Stimulated activated effector memory CD8-positive, alpha-beta T cell treated with anti-CD3 and anti-CD28 coated beads, Interleukin-12 subunit alpha, Interleukin-12 subunit beta, amount 100 ng/mL, for 72 hours (primary cell): ENCODE data around the gene ZNF277.

Source experiments
- ATAC-seq: fragments of 150-1000 bp; cut with Tn5 transposase; 2 replicates; pipeline ENCODE4 v1.10.0; 2021
- DNase-seq, 2 donors: peaks; one replicate each; pipeline ENCODE4 v3.0.0; 2021 to 2022; ENCODE audit warnings: low spot score in 2 of 2
- H3K27ac Mint-ChIP-seq: one replicate; pipeline ENCODE4 v1.8.0; 2022; ENCODE audit warnings: mild to moderate bottlenecking, mixed read lengths
- H3K36me3 Mint-ChIP-seq: one replicate; pipeline ENCODE4 v1.8.0; 2022; ENCODE audit warnings: mild to moderate bottlenecking, mixed read lengths
- H3K4me1 Mint-ChIP-seq: one replicate; pipeline ENCODE4 v1.8.0; 2022; ENCODE audit warnings: mixed read lengths
- H3K4me3 Mint-ChIP-seq: one replicate; pipeline ENCODE4 v1.8.0; 2022; ENCODE audit warnings: mild to moderate bottlenecking, mixed read lengths
- H3K9me3 Mint-ChIP-seq: one replicate; pipeline ENCODE4 v1.8.0; 2022; ENCODE audit warnings: mixed read lengths

ZNF277 gene

DNA sequence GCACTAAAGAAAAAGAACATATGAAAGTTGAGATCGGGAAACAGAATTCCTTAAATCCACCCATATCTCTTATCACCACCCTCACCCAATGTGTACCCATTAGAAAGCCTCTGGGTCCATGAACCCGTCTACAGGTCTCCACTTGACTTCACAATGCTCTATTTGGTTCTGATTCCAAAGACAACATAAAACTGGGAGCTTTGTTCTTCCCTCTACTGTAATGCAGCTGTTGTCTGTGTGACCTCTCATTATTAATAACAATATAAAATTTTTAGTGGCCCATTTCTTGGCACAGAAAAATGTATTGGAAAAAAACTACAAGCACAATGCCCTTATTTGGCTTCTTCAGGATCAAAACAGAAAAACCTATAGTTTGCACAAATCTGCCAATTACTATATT is 30.3 kb upstream of the ZNF277 start:
- DNase-seq = no peak
- Mint-ChIP-seq H3K4me3 (no peak overlapping the region), H3K36me3 (no peaks in the 10 kb centered on the region), H3K9me3 (no peaks in the 10 kb centered on the region), H3K4me1 (no peaks in the 10 kb centered on the region), H3K27ac (no peak overlapping the region)
- no peak for ATAC-seq

DNA sequence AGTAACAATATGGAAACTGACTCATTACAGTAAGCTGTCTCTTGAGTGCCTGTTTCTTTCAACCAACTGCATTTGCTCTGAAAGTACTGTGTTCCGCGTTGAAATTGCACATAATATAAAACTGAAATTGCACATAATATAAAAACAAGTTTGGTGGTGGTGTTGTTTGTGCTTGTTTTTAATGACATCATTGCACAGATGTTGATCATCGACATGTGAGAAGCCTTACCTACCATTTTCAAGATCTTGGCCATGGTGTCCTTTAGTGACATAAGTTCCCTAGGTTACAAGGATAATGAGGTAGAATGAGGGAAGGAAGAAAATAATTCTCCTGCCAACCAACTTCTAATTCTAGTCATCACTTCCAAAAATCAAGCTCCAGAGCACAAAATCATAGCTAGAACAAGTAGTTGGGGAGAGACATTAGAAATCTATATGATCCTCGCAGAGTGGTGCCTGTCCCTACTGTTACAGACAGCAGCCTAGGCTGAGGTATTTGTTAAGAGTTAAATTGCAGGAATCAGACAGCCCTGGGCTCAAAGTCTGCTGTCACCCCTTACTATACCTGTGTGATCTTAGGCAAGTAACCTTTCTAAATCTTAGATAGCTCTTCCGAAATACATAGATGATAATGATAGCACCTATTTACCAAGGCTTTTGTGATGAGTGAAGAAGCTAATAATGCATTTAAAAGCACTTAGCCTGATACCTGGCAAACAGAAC is 29.6 kb upstream of the ZNF277 start:
- DNase-seq (no peak), ATAC-seq (no peak)
- Mint-ChIP-seq H3K9me3 (no peaks in the 10 kb centered on the region), H3K27ac (no peak overlapping the region), H3K4me3 (no peak overlapping the region), H3K4me1 (no peaks in the 10 kb centered on the region), H3K36me3 (no peaks in the 10 kb centered on the region)

DNA sequence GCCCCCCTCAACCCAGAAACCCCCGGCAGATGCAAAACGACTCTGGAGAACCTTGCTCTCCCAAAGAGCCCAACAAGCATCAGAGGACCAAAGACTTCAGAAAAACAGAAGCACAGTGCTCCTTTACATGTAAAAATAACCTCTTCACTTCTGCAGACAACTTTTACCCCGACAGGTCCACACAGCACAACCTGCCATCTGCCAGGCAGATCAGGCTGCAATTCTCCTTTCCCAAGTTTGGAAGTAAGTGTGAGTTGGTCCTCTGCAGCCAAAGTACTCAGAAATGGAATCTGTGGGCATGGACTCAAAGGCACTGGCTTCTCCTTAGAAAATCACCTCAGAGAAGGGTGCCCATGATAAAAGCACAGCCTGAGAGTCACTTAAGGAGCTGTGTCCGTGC is 26.3 kb upstream of the ZNF277 start:
- Mint-ChIP-seq H3K9me3 (no peaks in the 10 kb centered on the region), H3K4me1 (no peaks in the 10 kb centered on the region), H3K27ac (no peak overlapping the region), H3K4me3 (no peak overlapping the region), H3K36me3 (no peaks in the 10 kb centered on the region)
- no peak for ATAC-seq
- DNase-seq = no peak

GRCh38 chr7:112182749-112183148 is 23.7 kb upstream of the ZNF277 start:
- H3K36me3 Mint-ChIP-seq = no peaks in the 10 kb centered on the region
- no peak overlapping the region for H3K27ac Mint-ChIP-seq
- ATAC-seq = no peak
- no peak for DNase-seq
- H3K4me3 Mint-ChIP-seq = no peak overlapping the region
- no peaks in the 10 kb centered on the region for H3K4me1 Mint-ChIP-seq
- H3K9me3 Mint-ChIP-seq = no peaks in the 10 kb centered on the region

GRCh38 chr7:112183266-112183665 is 23.2 kb upstream of the ZNF277 start:
- no peak overlapping the region for H3K27ac Mint-ChIP-seq
- H3K4me1 Mint-ChIP-seq = no peaks in the 10 kb centered on the region
- no peak overlapping the region for H3K4me3 Mint-ChIP-seq
- ATAC-seq (no peak), DNase-seq (no peak)
- H3K36me3 Mint-ChIP-seq = no peaks in the 10 kb centered on the region
- no peaks in the 10 kb centered on the region for H3K9me3 Mint-ChIP-seq

- DNase-seq (no peak), ATAC-seq (no peak)
- H3K4me3 Mint-ChIP-seq = no peak overlapping the region
- H3K27ac Mint-ChIP-seq = no peak overlapping the region
- H3K4me1 Mint-ChIP-seq = no peaks in the 10 kb centered on the region
- no peaks in the 10 kb centered on the region for H3K36me3 Mint-ChIP-seq
- H3K9me3 Mint-ChIP-seq = no peaks in the 10 kb centered on the region
Observed at GRCh38 chr7:112184455-112184854, 22.0 kb upstream of the ZNF277 start.

DNA sequence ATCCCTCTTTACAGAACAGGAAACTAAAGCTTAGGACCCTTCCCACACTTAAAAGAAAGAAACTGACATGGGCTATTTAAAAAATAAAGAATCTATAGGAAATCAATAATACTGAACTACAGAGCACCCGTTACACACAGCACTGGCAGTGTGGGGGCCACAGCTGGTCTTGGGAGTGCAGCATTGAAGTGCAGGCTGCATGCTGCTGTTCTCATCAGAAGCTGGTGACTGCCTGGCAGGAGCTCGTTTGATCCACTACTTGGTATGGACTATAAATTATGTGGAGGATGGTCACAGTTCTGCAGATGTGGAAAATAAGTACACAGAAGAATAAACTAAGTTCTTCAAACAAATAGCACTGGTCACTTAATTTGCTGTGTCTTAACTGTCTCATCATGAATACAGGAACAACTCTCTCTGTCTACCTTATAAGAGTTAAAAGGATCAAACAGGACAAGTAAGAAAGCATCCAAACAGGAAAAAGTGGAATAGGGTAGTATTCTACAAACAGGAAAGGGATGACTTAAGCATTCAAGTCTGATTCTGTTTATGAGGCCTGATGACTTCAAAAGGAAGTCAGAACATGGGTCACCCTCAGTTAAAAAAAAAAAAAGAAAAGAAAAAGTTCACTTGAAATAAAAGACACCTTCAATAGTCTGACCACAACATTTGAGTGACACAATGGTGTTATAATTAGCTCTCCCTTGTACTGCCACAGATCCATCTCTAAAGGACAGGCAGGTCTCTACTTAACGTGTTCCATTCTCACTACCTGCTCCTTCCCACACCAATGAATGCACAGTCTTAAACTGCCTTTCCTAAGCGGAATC is 21.3 kb upstream of the ZNF277 start:
- H3K27ac Mint-ChIP-seq = no peak overlapping the region
- peak; percentile 26 for ATAC-seq
- H3K9me3 Mint-ChIP-seq = no peaks in the 10 kb centered on the region
- no peaks in the 10 kb centered on the region for H3K4me1 Mint-ChIP-seq
- H3K36me3 Mint-ChIP-seq = no peaks in the 10 kb centered on the region
- no peak for DNase-seq
- H3K4me3 Mint-ChIP-seq = no peak overlapping the region

GRCh38 chr7:112186300-112186699 is 20.2 kb upstream of the ZNF277 start:
- Mint-ChIP-seq H3K4me1 (no peaks in the 10 kb centered on the region), H3K4me3 (no peak overlapping the region), H3K27ac (no peak overlapping the region), H3K36me3 (no peaks in the 10 kb centered on the region), H3K9me3 (no peaks in the 10 kb centered on the region)
- ATAC-seq = no peak
- no peak for DNase-seq

- H3K27ac Mint-ChIP-seq = no peak overlapping the region
- no peak for ATAC-seq
- H3K9me3 Mint-ChIP-seq = no peaks in the 10 kb centered on the region
- no peak for DNase-seq
- no peaks in the 10 kb centered on the region for H3K4me1 Mint-ChIP-seq
- no peaks in the 10 kb centered on the region for H3K36me3 Mint-ChIP-seq
- H3K4me3 Mint-ChIP-seq = no peak overlapping the region
Observed at GRCh38 chr7:112188257-112188656, 18.2 kb upstream of the ZNF277 start.

GRCh38 chr7:112189691-112190090 is 16.8 kb upstream of the ZNF277 start:
- H3K27ac Mint-ChIP-seq = no peak overlapping the region
- H3K9me3 Mint-ChIP-seq = no peaks in the 10 kb centered on the region
- H3K4me3 Mint-ChIP-seq = no peak overlapping the region
- DNase-seq (no peak), ATAC-seq (no peak)
- H3K36me3 Mint-ChIP-seq = no peaks in the 10 kb centered on the region
- H3K4me1 Mint-ChIP-seq = no peaks in the 10 kb centered on the region

- no peak for DNase-seq
- Mint-ChIP-seq H3K36me3 (no peaks in the 10 kb centered on the region), H3K4me1 (no peaks in the 10 kb centered on the region), H3K4me3 (no peak overlapping the region), H3K27ac (no peak overlapping the region), H3K9me3 (no peaks in the 10 kb centered on the region)
- ATAC-seq = no peak
Observed at GRCh38 chr7:112190120-112190519, 16.4 kb upstream of the ZNF277 start.

- no peaks in the 10 kb centered on the region for H3K36me3 Mint-ChIP-seq
- H3K4me3 Mint-ChIP-seq = no peak overlapping the region
- ATAC-seq = peak; percentile 71
- DNase-seq = no peak
- no peak overlapping the region for H3K27ac Mint-ChIP-seq
- H3K9me3 Mint-ChIP-seq = no peaks in the 10 kb centered on the region
- H3K4me1 Mint-ChIP-seq = no peaks in the 10 kb centered on the region
Observed at GRCh38 chr7:112192236-112193154, 14.0 kb upstream of the ZNF277 start.

DNA sequence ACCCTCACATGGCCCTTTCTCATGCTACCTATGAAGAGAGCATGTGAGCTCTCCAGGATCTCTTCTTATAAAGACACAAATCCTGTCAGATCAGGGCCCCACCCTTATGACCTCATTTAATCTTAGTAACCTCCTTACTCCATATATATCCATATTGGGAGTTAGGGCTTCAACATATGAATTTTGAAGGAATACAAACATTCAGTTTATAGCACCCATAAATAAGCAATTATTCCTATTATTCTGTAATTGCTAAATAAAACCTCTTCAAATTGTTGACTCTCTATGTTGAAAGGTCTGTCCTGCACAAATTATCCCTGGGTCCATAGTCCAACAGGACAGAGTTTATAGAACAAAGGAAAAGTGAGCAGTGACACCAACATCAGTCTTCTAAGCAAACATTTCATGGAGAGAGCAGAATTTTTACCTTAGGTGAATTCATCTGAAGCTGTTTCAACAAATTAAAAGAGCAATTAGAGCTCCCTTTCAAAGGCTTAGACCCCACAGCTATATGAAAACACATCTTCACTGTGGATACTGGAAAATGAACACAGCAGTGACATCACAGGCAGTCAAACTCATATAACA is 12.5 kb upstream of the ZNF277 start:
- H3K27ac Mint-ChIP-seq = no peak overlapping the region

DNA sequence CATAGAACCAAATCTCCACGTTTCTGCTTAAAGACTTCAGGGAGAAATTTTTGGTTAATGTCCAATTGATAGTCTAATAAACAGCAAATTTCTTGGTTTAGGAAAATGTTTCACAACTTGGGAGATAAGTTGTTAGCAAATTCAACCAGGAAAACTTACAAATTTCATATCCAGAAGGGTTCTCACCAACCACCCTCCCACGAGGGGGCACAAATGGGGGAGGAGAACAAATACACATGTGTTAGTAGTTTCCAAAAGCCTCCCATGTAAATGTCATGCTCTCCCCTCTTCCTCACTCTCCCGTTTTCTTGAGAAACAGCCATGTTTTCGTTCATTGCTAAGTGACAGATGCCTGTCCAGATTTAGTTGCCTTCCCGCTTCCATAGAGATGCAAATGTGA is 10.8 kb upstream of the ZNF277 start:
- H3K4me1 Mint-ChIP-seq = no peaks in the 10 kb centered on the region
- no peak overlapping the region for H3K4me3 Mint-ChIP-seq
- ATAC-seq (no peak), DNase-seq (no peak)
- no peak overlapping the region for H3K27ac Mint-ChIP-seq
- H3K9me3 Mint-ChIP-seq = no peaks in the 10 kb centered on the region
- no peaks in the 10 kb centered on the region for H3K36me3 Mint-ChIP-seq

More for the DNA sequence above, 12.5 kb upstream of the ZNF277 start:
- no peak overlapping the region for H3K4me3 Mint-ChIP-seq
- no peak for DNase-seq
- no peaks in the 10 kb centered on the region for H3K36me3 Mint-ChIP-seq
- no peaks in the 10 kb centered on the region for H3K9me3 Mint-ChIP-seq
- no peaks in the 10 kb centered on the region for H3K4me1 Mint-ChIP-seq
- ATAC-seq = no peak

DNA sequence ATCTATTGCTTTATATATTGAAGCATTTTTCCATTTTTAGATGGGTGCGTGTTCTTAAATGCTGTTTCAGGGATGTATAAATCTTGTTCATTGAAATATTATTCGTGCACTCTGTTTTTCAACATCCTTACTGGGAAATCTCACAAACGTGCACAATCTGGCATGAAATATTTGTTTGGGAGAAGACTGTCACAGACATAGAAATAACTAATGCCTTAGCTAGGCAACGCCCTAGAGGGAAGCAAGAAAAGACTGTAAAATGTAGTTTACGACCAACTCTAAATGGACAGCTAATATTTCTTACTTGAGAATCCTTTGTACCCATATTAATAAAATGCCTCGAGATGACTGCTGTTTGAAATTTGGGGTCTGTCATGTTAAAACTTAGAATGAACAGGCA is 9.2 kb upstream of the ZNF277 start:
- no peak overlapping the region for H3K4me3 Mint-ChIP-seq
- H3K4me1 Mint-ChIP-seq = no peaks in the 10 kb centered on the region

More for the DNA sequence above, 9.2 kb upstream of the ZNF277 start:
- no peak for ATAC-seq
- H3K27ac Mint-ChIP-seq = no peak overlapping the region
- DNase-seq = no peak
- no peaks in the 10 kb centered on the region for H3K9me3 Mint-ChIP-seq
- H3K36me3 Mint-ChIP-seq = no peaks in the 10 kb centered on the region
